GM12878 (cell line): Measurements from ENCODE around the gene MAP3K7. TPM values are rescaled to one million over a fixed set of nuclear protein-coding genes. Genes with fewer than 3 reads are reported as not detected.

Experiments
- ATAC-seq: fragments of 200-7000 bp; cut with Tn5 transposase; 3 replicates; pipeline ENCODE4 v1.9.1; 2020; ENCODE audit warnings: mild to moderate bottlenecking, moderate library complexity
- BruUV-seq: library from RNA; stranded (reverse); fragments of 400-500 nt; replicated peaks from 2 replicates; lab custom pipeline; 2021; lab: Mats Ljungman, UMichigan
- CTCF ChIA-PET: fragments of 300-600 bp; sonication (Branson Sonifier 250); formaldehyde crosslinking; extraction: SDS; loops from one replicate; lab custom pipeline; 2021; ENCODE audit warnings: inconsistent platforms; lab: Yijun Ruan, JAX
- POLR2A ChIA-PET: fragments of 350-600 bp; formaldehyde crosslinking; extraction: SDS; loops from one replicate; lab custom pipeline; 2021; ENCODE audit warnings: inconsistent platforms; lab: Charles Lee
- RAD21 ChIA-PET: fragments of 300-600 bp; sonication (Branson Sonifier 250); formaldehyde crosslinking; loops from one replicate; lab custom pipeline; 2023; ENCODE audit warnings: antibody characterized with exemption; ENCODE audit not compliant: unreplicated experiment; lab: Charles Lee
- SMC1A ChIA-PET: fragments of 300-600 bp; sonication (Branson Sonifier 250); formaldehyde crosslinking; loops from one replicate; lab custom pipeline; 2023; ENCODE audit not compliant: unreplicated experiment, uncharacterized antibody; lab: Charles Lee
- DNase-seq: peaks from one replicate; pipeline ENCODE4 v3.0.0-alpha.2; 2011; ENCODE audit warnings: low read depth, low spot score
- FAIRE-seq: peaks from 3 replicates; lab custom pipeline; 2011; peaks lifted over from hg19 to GRCh38; lab: Jason Lieb, UNC
- H2AFZ ChIP-seq: 2 replicates; pipeline ENCODE4 v1.6.0; 2011; ENCODE audit warnings: low read depth, low read length, control low read depth; ENCODE audit not compliant: control insufficient read depth
- H3K27ac ChIP-seq: 2 replicates; pipeline ENCODE4 v1.5.1; 2011; ENCODE audit warnings: control low read depth; ENCODE audit not compliant: control insufficient read depth, insufficient read depth
- H3K27me3 ChIP-seq, 2 experiments: replicated peaks in 1 of 2; 2 replicates each; pipeline versions ENCODE4 v1.6.0 to v1.6.1; 2011; ENCODE audit warnings: low read length in 1 of 2; ENCODE audit not compliant: control insufficient read depth in 2 of 2, insufficient read depth in 2 of 2
- H3K36me3 ChIP-seq, 2 experiments: 2 replicates each; pipeline ENCODE4 v1.5.1; 2011; ENCODE audit warnings: low read length in 1 of 2; ENCODE audit not compliant: control insufficient read depth in 2 of 2, insufficient read depth in 2 of 2
- H3K4me1 ChIP-seq: 2 replicates; pipeline ENCODE4 v1.6.1; 2011; ENCODE audit warnings: mild to moderate bottlenecking, low read length, moderate library complexity, mixed read lengths; ENCODE audit not compliant: control insufficient read depth, insufficient read depth
- H3K4me2 ChIP-seq: 2 replicates; pipeline ENCODE4 v1.6.0; 2011; ENCODE audit warnings: control low read depth; ENCODE audit not compliant: control insufficient read depth, insufficient read depth
- H3K4me3 ChIP-seq: fragments of 200-600 bp; sonication (generic); 2 replicates; pipeline ENCODE4 v1.5.1; 2016
- H3K79me2 ChIP-seq: 2 replicates; pipeline ENCODE4 v1.6.0; 2011; ENCODE audit warnings: low read length; ENCODE audit not compliant: control insufficient read depth, insufficient read depth
- H3K9ac ChIP-seq: 2 replicates; pipeline ENCODE4 v1.8.0; 2011; ENCODE audit warnings: low read length, control low read depth, mixed read lengths; ENCODE audit not compliant: control insufficient read depth, insufficient read depth
- H3K9me3 ChIP-seq: replicated peaks from 3 replicates; pipeline ENCODE4 v1.5.1; 2011; ENCODE audit warnings: mild to moderate bottlenecking, low read length; ENCODE audit not compliant: control insufficient read depth, insufficient read depth
- H4K20me1 ChIP-seq: 2 replicates; pipeline ENCODE4 v1.6.0; 2011; ENCODE audit not compliant: control insufficient read depth, insufficient read depth
- ATF2 ChIP-seq: IDR thresholded peaks from 2 replicates; pipeline ENCODE4 v1.6.1; 2012; ENCODE audit warnings: low read length, inconsistent platforms
- BRCA1 ChIP-seq: IDR thresholded peaks from 2 replicates; pipeline ENCODE4 v1.6.1; 2011; ENCODE audit warnings: low read depth, low read length, improper control_type of control experiment
- CBX5 ChIP-seq: sonication (generic); IDR thresholded peaks from 2 replicates; pipeline ENCODE4 v1.6.1; 2016; ENCODE audit warnings: low read depth, moderate library complexity, mild to moderate bottlenecking, inconsistent platforms
- HSF1 ChIP-seq: fragments of 150-350 bp; IDR thresholded peaks from 2 replicates; pipeline ENCODE4 v1.6.1; 2014; ENCODE audit warnings: mild to moderate bottlenecking, low read depth, low read length
- YY1 ChIP-seq: IDR thresholded peaks from 2 replicates; pipeline ENCODE4 v1.6.1; 2011; ENCODE audit warnings: low read depth, mild to moderate bottlenecking, low read length
- WGBS: methylation state at CpG from one replicate; pipeline ENCODE4 v1.1.6; 2016; ENCODE audit warnings: low lambda C conversion rate; ENCODE audit not compliant: insufficient replicate concordance, insufficient coverage; ENCODE audit errors: missing lambda C conversion rate; 5-methylcytosine and 5-hydroxymethylcytosine counted together
- in situ Hi-C: fragments of 300-500 bp; cut with MboI; formaldehyde crosslinking; loops from 9 replicates; pipeline ENCODE4 v1.14.3; 2018; ENCODE audit warnings: mixed read lengths
- intact Hi-C: fragments of 100-400 bp; cut with micrococcal nuclease; formaldehyde crosslinking; loops from one replicate; pipeline ENCODE4 v1.14.2; 2022; ENCODE audit not compliant: unreplicated experiment
- polyA plus RNA-seq, 11 experiments: library from polyadenylated mRNA; depleted of rRNA in 4 of 11; unstranded in 6 of 11; stranded (reverse) in 5 of 11; fragments of >200 nt; fragmentation: Nextera tagmentation in 4 of 11; fragmentation: Illumina TruSeq in 1 of 11; extraction: Ambion mirVana in 4 of 11; extraction: Trizol in 1 of 11; gene quantifications; 1 replicate in 1 of 11; 2 replicates in 10 of 11; pipeline versions ENCODE4 v1.2.1 to v1.2.3, GENCODE V29; 2011 to 2016; ENCODE audit warnings: inconsistent platforms in 2 of 11, missing spikeins in 2 of 11, low read depth in 1 of 11
- total RNA-seq, 4 experiments: library from RNA; depleted of rRNA in 3 of 4; stranded (reverse); fragments of >200 nt in 3 of 4; fragmentation: Illumina TruSeq in 1 of 4; extraction: Trizol in 1 of 4; gene quantifications; 2 replicates each; pipeline versions ENCODE4 v1.2.1 to v1.2.3, GENCODE V29; 2013 to 2021

MAP3K7 gene
- total and polyA plus RNA-seq, 10 of the 15 experiments (the other 5 are each of a cell fraction or from before 2014, with no cell fraction given), result 7.0 to 42.6 (median 22.0) TPM

- DNase-seq (no peak), FAIRE-seq (no peak)
- no peaks in the 10 kb centered on the region; a peak in 1 of 4 replicates for H3K27me3 ChIP-seq
- intact Hi-C loops, result loop anchor here (10.0 kb wide), 1 partner anchor 234 kb away; no protein-coding TSS in a partner anchor
- H3K27ac ChIP-seq, result no peak overlapping the region
- no peaks in the 10 kb centered on the region for H4K20me1 ChIP-seq
- H3K4me1 ChIP-seq, result no peaks in the 10 kb centered on the region
- in situ Hi-C loops, result no loop called here
- H3K79me2 ChIP-seq, result no peaks in the 10 kb centered on the region
- SMC1A ChIA-PET, result interaction anchor here (1.0 to 1.4 kb wide), 4 partner anchors 9 to 230 kb away, joined by 3 to 5 read pairs (median 4); no protein-coding TSS in a partner anchor
- CTCF ChIA-PET, result interaction anchor here (1.2 to 1.4 kb wide), 2 partner anchors 108 to 310 kb away, joined by 4 to 5 read pairs; no protein-coding TSS in a partner anchor
- TF ChIP-seq CBX5, result no peak
- no peak for TF ChIP-seq YY1
- no peak for TF ChIP-seq BRCA1
- no peak for TF ChIP-seq ATF2
- no peak for TF ChIP-seq HSF1
- TF ChIP-seq, all 136 proteins: peak for 0
- WGBS, result 0% methylated on average over 1 of the region's 1 CpG
- no peaks in the 10 kb centered on the region for H3K9me3 ChIP-seq
- no peak overlapping the region for H3K9ac ChIP-seq
- ChIA-PET RAD21 (interaction anchor here (2.0 kb wide), 1 partner anchor 12 kb away, joined by 5 read pairs; no protein-coding TSS in a partner anchor), POLR2A (no interaction called here)
- no peaks in the 10 kb centered on the region for H3K36me3 ChIP-seq
- H3K4me2 ChIP-seq, result no peak overlapping the region
- ATAC-seq, result no peak
- no peak overlapping the region for H3K4me3 ChIP-seq
- no TSS peak for BruUV-seq
- H2AFZ ChIP-seq, result no peak overlapping the region
These were observed 44.2 kb upstream of the MAP3K7 start for GRCh38 chr6:90631046-90631445.
